HCT116 (cell line): ENCODE data around the gene LMAN2L. TPM values are rescaled to one million over a fixed set of nuclear protein-coding genes. Genes with fewer than 3 reads are reported as not detected.

Experiments
- ATAC-seq: fragments of 200-7000 bp; cut with Tn5 transposase; 2 replicates; pipeline ENCODE4 v1.9.1; 2020; ENCODE audit warnings: mild to moderate bottlenecking, moderate library complexity
- BruUV-seq: library from RNA; stranded (reverse); fragments of 400-500 nt; replicated peaks from 2 replicates; lab custom pipeline; 2021; lab: Mats Ljungman, UMichigan
- CTCF ChIA-PET: fragments of 300-600 bp; sonication (Branson Sonifier 250); formaldehyde crosslinking; loops from one replicate; lab custom pipeline; 2021; ENCODE audit warnings: antibody characterized with exemption; lab: Charles Lee
- POLR2A ChIA-PET: fragments of 300-600, 350-600 bp; sonication (Branson Sonifier 250); formaldehyde crosslinking; loops from one replicate; lab custom pipeline; 2021; ENCODE audit warnings: antibody characterized with exemption; lab: Charles Lee
- RAD21 ChIA-PET, 2 experiments: fragments of 300-600 bp; sonication (Branson Sonifier 250); formaldehyde crosslinking; loops; one replicate each; lab custom pipeline; 2023; ENCODE audit warnings: low total read pairs in 2 of 2; ENCODE audit not compliant: uncharacterized antibody in 2 of 2, unreplicated experiment in 2 of 2, low non-redundant PET in 1 of 2; lab: Charles Lee
- DNase-seq: peaks from one replicate; pipeline ENCODE4 v3.0.0-alpha.2; 2010; ENCODE audit warnings: low read depth, low spot score
- H2AFZ ChIP-seq: fragments of 200-600 bp; shearing (Covaris generic), sonication (generic); 2 replicates; pipeline ENCODE4 v1.6.1; 2017; ENCODE audit warnings: low read depth, mixed run types, mixed read lengths, antibody characterized with exemption, low read length; ENCODE audit not compliant: poor library complexity, severe bottlenecking
- H3K27ac ChIP-seq: 2 replicates; pipeline ENCODE4 v1.5.1; 2012; ENCODE audit warnings: low read depth, low read length
- H3K27me3 ChIP-seq: fragments of 200-600 bp; sonication (generic); 2 replicates; pipeline ENCODE4 v1.6.1; 2016; ENCODE audit warnings: mixed run types, low read length, mixed read lengths; ENCODE audit not compliant: insufficient read depth
- H3K36me3 ChIP-seq, 2 experiments: fragments of 200-500 bp in 1 of 2; fragments of 200-600 bp in 1 of 2; sonication (Bioruptor generic) in 1 of 2; sonication (generic) in 1 of 2; 2 replicates each; pipeline versions ENCODE4 v1.5.1 to v1.6.1; 2014 to 2016; ENCODE audit warnings: low read length in 2 of 2, inconsistent platforms in 1 of 2, mixed read lengths in 1 of 2, mixed run types in 1 of 2; ENCODE audit not compliant: insufficient read depth in 2 of 2, control insufficient read depth in 1 of 2
- H3K4me1 ChIP-seq, 2 experiments: fragments of 200-600 bp in 1 of 2; sonication (generic) in 1 of 2; 2 replicates each; pipeline versions ENCODE4 v1.5.1 to v1.6.1; 2012 to 2017; ENCODE audit warnings: low read length in 2 of 2, inconsistent platforms in 1 of 2, mild to moderate bottlenecking in 1 of 2, mixed read lengths in 1 of 2, mixed run types in 1 of 2, moderate library complexity in 1 of 2; ENCODE audit not compliant: insufficient read depth in 2 of 2, control insufficient read depth in 1 of 2
- H3K4me2 ChIP-seq: fragments of 200-600 bp; sonication (generic); 2 replicates; pipeline ENCODE4 v1.6.1; 2017; ENCODE audit warnings: mixed run types, low read length, mixed read lengths
- H3K4me3 ChIP-seq, 2 experiments: fragments of 200-600 bp in 1 of 2; sonication (generic) in 1 of 2; replicated peaks in 1 of 2; 2 replicates each; pipeline ENCODE4 v1.5.1; 2011 to 2016; ENCODE audit warnings: low read length in 2 of 2, control low read depth in 1 of 2, low read depth in 1 of 2, mild to moderate bottlenecking in 1 of 2, mixed read lengths in 1 of 2, mixed run types in 1 of 2
- H3K79me2 ChIP-seq: fragments of 200-600 bp; sonication (generic); 2 replicates; pipeline ENCODE4 v1.6.1; 2017; ENCODE audit warnings: mild to moderate bottlenecking, mixed run types, low read length, moderate library complexity, mixed read lengths; ENCODE audit not compliant: insufficient read depth
- H3K9ac ChIP-seq: fragments of 200-600 bp; sonication (generic); 2 replicates; pipeline ENCODE4 v1.6.1; 2016; ENCODE audit warnings: low read length, mixed read lengths
- H3K9me2 ChIP-seq: fragments of 200-600 bp; sonication (generic), shearing (Covaris generic); 2 replicates; pipeline ENCODE4 v1.6.1; 2017; ENCODE audit warnings: mixed run types, mild to moderate bottlenecking, moderate library complexity; ENCODE audit not compliant: insufficient read depth
- H3K9me3 ChIP-seq, 2 experiments: fragments of 200-500 bp in 1 of 2; fragments of 200-600 bp in 1 of 2; sonication (Bioruptor generic) in 1 of 2; sonication (generic) in 1 of 2; 2 replicates each; pipeline ENCODE4 v1.6.1; 2014 to 2017; ENCODE audit warnings: low read length in 2 of 2, mixed read lengths in 2 of 2, inconsistent platforms in 1 of 2, low read depth in 1 of 2, mild to moderate bottlenecking in 1 of 2, mixed run types in 1 of 2, moderate library complexity in 1 of 2; ENCODE audit not compliant: control insufficient read depth in 1 of 2, insufficient read depth in 1 of 2
- H4K20me1 ChIP-seq: fragments of 200-600 bp; sonication (generic), shearing (Covaris generic); 2 replicates; pipeline ENCODE4 v1.6.1; 2017; ENCODE audit warnings: mixed run types, mild to moderate bottlenecking, moderate library complexity; ENCODE audit not compliant: insufficient read depth
- CBX3 ChIP-seq: IDR thresholded peaks from 2 replicates; pipeline ENCODE4 v1.6.1; 2012; ENCODE audit warnings: low read depth
- CEBPB ChIP-seq: IDR thresholded peaks from 2 replicates; pipeline ENCODE4 v1.6.1; 2012; ENCODE audit warnings: low read depth
- EGR1 ChIP-seq: IDR thresholded peaks from 2 replicates; pipeline ENCODE4 v1.6.1; 2012; ENCODE audit warnings: low read depth
- ELF1 ChIP-seq: IDR thresholded peaks from 2 replicates; pipeline ENCODE4 v1.6.1; 2012; ENCODE audit warnings: low read depth, borderline replicate concordance
- EZH2 ChIP-seq: fragments of 200-600 bp; sonication (generic); IDR thresholded peaks from 2 replicates; pipeline ENCODE4 v1.6.1; 2017; ENCODE audit warnings: antibody characterized with exemption, mixed run types
- EZH2phosphoT487 ChIP-seq: fragments of 200-600 bp; IDR thresholded peaks from 2 replicates; pipeline ENCODE4 v1.6.1; 2018; ENCODE audit warnings: antibody characterized with exemption, borderline replicate concordance
- FOSL1 ChIP-seq: IDR thresholded peaks from 2 replicates; pipeline ENCODE4 v1.6.1; 2012; ENCODE audit warnings: low read depth
- POLR2A ChIP-seq: IDR thresholded peaks from 2 replicates; pipeline ENCODE4 v1.7.0; 2011; ENCODE audit warnings: borderline replicate concordance; ENCODE audit not compliant: insufficient read depth, insufficient read length; ENCODE audit errors: extremely low read depth
- POLR2AphosphoS5 ChIP-seq: IDR thresholded peaks from 2 replicates; pipeline ENCODE4 v1.6.1; 2011; ENCODE audit warnings: mild to moderate bottlenecking, low read depth, low read length, moderate library complexity
- RAD21 ChIP-seq: IDR thresholded peaks from 2 replicates; pipeline ENCODE4 v1.6.1; 2012; ENCODE audit warnings: low read depth, mild to moderate bottlenecking
- SIN3A ChIP-seq: IDR thresholded peaks from 2 replicates; pipeline ENCODE4 v1.6.1; 2012; ENCODE audit warnings: low read depth
- SP1 ChIP-seq: IDR thresholded peaks from 2 replicates; pipeline ENCODE4 v1.6.1; 2012; ENCODE audit warnings: low read depth
- SRF ChIP-seq: IDR thresholded peaks from 2 replicates; pipeline ENCODE4 v1.6.1; 2012; ENCODE audit warnings: low read depth
- TCF7L2 ChIP-seq: IDR thresholded peaks from 2 replicates; pipeline ENCODE4 v1.7.0; 2011; ENCODE audit warnings: borderline replicate concordance, inconsistent platforms; ENCODE audit not compliant: insufficient read depth, insufficient read length; ENCODE audit errors: extremely low read depth
- YY1 ChIP-seq: IDR thresholded peaks from 2 replicates; pipeline ENCODE4 v1.6.1; 2011; ENCODE audit warnings: low read length, low read depth, moderate library complexity, mild to moderate bottlenecking; ENCODE audit not compliant: insufficient replicate concordance; ENCODE audit errors: extremely low read depth
- ZBTB33 ChIP-seq: IDR thresholded peaks from 2 replicates; pipeline ENCODE4 v1.6.1; 2011; ENCODE audit warnings: mild to moderate bottlenecking, low read length, moderate library complexity; ENCODE audit not compliant: insufficient replicate concordance; ENCODE audit errors: extremely low read depth
- ZFX ChIP-seq: fragments of 450-650 bp; IDR thresholded peaks from 2 replicates; pipeline ENCODE4 v1.6.1; 2017
- ZNF274 ChIP-seq: fragments of 200-500 bp; sonication (Bioruptor generic); IDR thresholded peaks from 2 replicates; pipeline ENCODE4 v1.6.1; 2014; ENCODE audit warnings: mild to moderate bottlenecking, low read depth, low read length, inconsistent platforms
- intact Hi-C: fragments of 100-400 bp; cut with micrococcal nuclease; formaldehyde crosslinking; loops from 2 replicates; pipeline ENCODE4 v1.10.0; 2022
- total RNA-seq: library from RNA; stranded (reverse); gene quantifications from one replicate; pipeline ENCODE4 v1.2.1, GENCODE V29; 2021; ENCODE audit not compliant: unreplicated experiment
- TF ChIP-seq, protein P1 (sequence below): IDR thresholded peaks from 2 replicates; pipeline ENCODE4 v1.6.1; 2012
- TF ChIP-seq, protein P2 (sequence below): IDR thresholded peaks from 2 replicates; pipeline ENCODE4 v1.6.1; 2012

Gene LMAN2L
- total RNA-seq, 1 experiment from 2014 or later: 15.2 TPM

- Histone ChIP-seq H3K4me2 (no peak overlapping the region), H3K36me3 (no peaks in the 10 kb centered on the region), H3K27ac (no peak overlapping the region), H2AFZ (no peak overlapping the region), H3K4me3 (no peak overlapping the region), H3K27me3 (no peaks in the 10 kb centered on the region), H3K9me2 (no peaks in the 10 kb centered on the region), H3K9me3 (no peaks in the 10 kb centered on the region), H3K79me2 (no peaks in the 10 kb centered on the region), H4K20me1 (no peaks in the 10 kb centered on the region), H3K9ac (no peak overlapping the region), H3K4me1 (no peaks in the 10 kb centered on the region)
- TF ChIP-seq EZH2 (no peak), FOSL1 (no peak), RAD21 (no peak), ZFX (no peak), EGR1 (no peak), ELF1 (no peak)
- ChIA-PET POLR2A (no interaction called here), CTCF (no interaction called here), RAD21 (no interaction called here)
- intact Hi-C loops: no loop called here
- ATAC-seq: no peak
- no peak for DNase-seq
- no TSS peak for BruUV-seq
These were observed 44.3 kb downstream of the LMAN2L start for GRCh38 chr2:96695602-96696001.

DNA sequence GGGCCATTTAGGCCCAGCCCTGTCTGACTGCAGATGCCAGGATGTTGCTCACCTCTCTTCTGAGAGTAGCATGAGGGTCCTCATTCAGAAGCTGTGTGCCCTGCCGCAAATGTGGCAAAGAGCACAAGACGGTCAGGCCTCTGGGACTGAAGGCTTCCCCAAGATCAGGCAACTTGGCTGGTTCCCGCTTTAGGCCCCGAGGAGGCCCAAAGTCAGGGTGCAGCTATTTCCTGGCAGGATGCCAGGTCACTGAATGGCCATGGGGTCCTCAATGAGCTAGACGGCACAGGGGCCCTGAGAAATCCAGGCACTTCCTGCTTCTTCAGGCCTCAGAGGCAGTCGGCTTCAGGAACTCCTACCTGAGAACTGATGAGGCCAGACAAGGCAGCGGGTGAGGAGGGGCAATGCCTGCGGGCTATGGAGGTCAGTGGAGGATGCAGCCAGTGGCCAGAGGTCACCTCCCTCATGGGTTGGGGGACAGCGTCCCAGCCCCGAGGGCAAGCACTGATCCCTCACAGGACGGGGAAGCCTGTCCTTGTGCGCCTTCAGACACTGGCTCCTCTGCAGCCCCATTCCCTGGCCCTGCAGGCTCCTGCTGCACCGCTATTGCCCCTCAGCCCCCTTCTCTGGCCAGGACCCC, 44.9 kb downstream of the LMAN2L start:
- Histone ChIP-seq H3K27ac (no peak overlapping the region), H3K27me3 (no peaks in the 10 kb centered on the region), H2AFZ (no peak overlapping the region), H3K9me3 (no peaks in the 10 kb centered on the region), H3K36me3 (no peaks in the 10 kb centered on the region), H3K4me1 (no peaks in the 10 kb centered on the region), H3K4me2 (no peak overlapping the region), H3K79me2 (no peaks in the 10 kb centered on the region), H3K9me2 (no peaks in the 10 kb centered on the region), H3K4me3 (no peak overlapping the region), H4K20me1 (no peaks in the 10 kb centered on the region), H3K9ac (no peak overlapping the region)
- ChIA-PET CTCF (no interaction called here), RAD21 (no interaction called here), POLR2A (no interaction called here)
- ATAC-seq: no peak
- intact Hi-C loops: no loop called here
- DNase-seq: no peak
- BruUV-seq: no TSS peak
- TF ChIP-seq FOSL1 (no peak), EZH2 (no peak), RAD21 (no peak), ZNF274 (no peak), EZH2phosphoT487 (no peak), SP1 (no peak), CBX3 (no peak), YY1 (no peak), POLR2AphosphoS5 (no peak), TCF7L2 (no peak), ZBTB33 (no peak), POLR2A (no peak), SIN3A (no peak), SRF (no peak), CEBPB (no peak), ZFX (no peak), ELF1 (no peak)
- TF ChIP-seq, protein P1, sequence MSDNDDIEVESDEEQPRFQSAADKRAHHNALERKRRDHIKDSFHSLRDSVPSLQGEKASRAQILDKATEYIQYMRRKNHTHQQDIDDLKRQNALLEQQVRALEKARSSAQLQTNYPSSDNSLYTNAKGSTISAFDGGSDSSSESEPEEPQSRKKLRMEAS: no peak
- TF ChIP-seq, protein P2, sequence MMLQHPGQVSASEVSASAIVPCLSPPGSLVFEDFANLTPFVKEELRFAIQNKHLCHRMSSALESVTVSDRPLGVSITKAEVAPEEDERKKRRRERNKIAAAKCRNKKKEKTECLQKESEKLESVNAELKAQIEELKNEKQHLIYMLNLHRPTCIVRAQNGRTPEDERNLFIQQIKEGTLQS: no peak
